ENCODE data around the gene APP. TPM values are rescaled to one million over a fixed set of nuclear protein-coding genes. Genes with fewer than 3 reads are reported as not detected.

APP gene
- total RNA-seq, 1 experiment from 2014 or later = 560 TPM

DNA sequence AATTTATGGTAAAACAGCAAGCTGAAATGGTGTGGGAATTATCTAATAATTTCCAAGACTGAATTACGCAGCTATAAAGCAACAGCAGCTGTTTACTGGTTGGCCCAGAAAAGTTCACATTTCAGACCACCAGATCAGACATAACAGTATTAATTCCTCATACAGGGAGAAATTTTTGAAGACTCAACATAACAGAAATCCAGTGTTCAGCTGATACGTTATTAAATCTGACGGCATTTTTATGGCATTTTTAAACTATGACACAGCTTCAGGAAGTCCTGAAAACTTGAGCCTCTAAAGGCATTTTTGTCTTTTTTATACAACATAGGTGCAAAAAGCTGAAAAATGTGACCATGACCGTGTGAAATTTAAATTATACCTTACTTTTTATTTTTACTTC lies 91.2 kb downstream of the APP start (continued):
- TF ChIP-seq, protein P1, sequence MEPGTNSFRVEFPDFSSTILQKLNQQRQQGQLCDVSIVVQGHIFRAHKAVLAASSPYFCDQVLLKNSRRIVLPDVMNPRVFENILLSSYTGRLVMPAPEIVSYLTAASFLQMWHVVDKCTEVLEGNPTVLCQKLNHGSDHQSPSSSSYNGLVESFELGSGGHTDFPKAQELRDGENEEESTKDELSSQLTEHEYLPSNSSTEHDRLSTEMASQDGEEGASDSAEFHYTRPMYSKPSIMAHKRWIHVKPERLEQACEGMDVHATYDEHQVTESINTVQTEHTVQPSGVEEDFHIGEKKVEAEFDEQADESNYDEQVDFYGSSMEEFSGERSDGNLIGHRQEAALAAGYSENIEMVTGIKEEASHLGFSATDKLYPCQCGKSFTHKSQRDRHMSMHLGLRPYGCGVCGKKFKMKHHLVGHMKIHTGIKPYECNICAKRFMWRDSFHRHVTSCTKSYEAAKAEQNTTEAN (CRISPR knock-in tag; IDR thresholded peaks at IDR 0.05) = no peak
- TF ChIP-seq, protein P2, sequence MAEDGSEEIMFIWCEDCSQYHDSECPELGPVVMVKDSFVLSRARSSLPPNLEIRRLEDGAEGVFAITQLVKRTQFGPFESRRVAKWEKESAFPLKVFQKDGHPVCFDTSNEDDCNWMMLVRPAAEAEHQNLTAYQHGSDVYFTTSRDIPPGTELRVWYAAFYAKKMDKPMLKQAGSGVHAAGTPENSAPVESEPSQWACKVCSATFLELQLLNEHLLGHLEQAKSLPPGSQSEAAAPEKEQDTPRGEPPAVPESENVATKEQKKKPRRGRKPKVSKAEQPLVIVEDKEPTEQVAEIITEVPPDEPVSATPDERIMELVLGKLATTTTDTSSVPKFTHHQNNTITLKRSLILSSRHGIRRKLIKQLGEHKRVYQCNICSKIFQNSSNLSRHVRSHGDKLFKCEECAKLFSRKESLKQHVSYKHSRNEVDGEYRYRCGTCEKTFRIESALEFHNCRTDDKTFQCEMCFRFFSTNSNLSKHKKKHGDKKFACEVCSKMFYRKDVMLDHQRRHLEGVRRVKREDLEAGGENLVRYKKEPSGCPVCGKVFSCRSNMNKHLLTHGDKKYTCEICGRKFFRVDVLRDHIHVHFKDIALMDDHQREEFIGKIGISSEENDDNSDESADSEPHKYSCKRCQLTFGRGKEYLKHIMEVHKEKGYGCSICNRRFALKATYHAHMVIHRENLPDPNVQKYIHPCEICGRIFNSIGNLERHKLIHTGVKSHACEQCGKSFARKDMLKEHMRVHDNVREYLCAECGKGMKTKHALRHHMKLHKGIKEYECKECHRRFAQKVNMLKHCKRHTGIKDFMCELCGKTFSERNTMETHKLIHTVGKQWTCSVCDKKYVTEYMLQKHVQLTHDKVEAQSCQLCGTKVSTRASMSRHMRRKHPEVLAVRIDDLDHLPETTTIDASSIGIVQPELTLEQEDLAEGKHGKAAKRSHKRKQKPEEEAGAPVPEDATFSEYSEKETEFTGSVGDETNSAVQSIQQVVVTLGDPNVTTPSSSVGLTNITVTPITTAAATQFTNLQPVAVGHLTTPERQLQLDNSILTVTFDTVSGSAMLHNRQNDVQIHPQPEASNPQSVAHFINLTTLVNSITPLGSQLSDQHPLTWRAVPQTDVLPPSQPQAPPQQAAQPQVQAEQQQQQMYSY (CRISPR knock-in tag; IDR thresholded peaks at IDR 0.05) = no peak
- TF ChIP-seq, protein P3, sequence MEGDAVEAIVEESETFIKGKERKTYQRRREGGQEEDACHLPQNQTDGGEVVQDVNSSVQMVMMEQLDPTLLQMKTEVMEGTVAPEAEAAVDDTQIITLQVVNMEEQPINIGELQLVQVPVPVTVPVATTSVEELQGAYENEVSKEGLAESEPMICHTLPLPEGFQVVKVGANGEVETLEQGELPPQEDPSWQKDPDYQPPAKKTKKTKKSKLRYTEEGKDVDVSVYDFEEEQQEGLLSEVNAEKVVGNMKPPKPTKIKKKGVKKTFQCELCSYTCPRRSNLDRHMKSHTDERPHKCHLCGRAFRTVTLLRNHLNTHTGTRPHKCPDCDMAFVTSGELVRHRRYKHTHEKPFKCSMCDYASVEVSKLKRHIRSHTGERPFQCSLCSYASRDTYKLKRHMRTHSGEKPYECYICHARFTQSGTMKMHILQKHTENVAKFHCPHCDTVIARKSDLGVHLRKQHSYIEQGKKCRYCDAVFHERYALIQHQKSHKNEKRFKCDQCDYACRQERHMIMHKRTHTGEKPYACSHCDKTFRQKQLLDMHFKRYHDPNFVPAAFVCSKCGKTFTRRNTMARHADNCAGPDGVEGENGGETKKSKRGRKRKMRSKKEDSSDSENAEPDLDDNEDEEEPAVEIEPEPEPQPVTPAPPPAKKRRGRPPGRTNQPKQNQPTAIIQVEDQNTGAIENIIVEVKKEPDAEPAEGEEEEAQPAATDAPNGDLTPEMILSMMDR (IDR thresholded peaks at IDR 0.05) = no peak

DNA sequence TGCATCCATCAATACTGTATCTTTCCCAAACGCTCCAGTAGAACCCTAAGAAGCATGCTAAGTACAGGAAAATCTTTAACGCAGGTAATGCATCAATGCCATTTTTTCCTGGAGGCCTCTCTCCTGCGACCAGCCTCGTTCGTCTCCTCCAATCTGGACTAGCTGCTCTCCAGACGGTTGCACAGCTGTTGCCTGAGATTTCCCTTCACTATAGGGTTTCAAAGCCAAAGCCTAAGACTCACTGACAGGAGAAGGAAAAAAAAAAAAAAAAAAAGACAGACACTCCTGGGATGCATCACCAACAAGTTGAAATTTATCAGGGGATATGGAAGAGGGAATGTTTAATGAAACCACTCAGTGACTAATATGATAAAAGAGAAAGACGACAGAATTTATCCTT lies 93.0 kb downstream of the APP start:
- Mint-ChIP-seq H3K4me1 (peaks cover 87% of the 10 kb centered on the region), H3K27me3 (ENCODE audit: low read depth) (no peaks in the 10 kb centered on the region), H3K27ac (peak overlapping the region; percentile 68)

More for the DNA sequence above, 93.0 kb downstream of the APP start:
- Mint-ChIP-seq H3K9me3 (no peaks in the 10 kb centered on the region), H3K36me3 (no peaks in the 10 kb centered on the region), H3K4me3 (no peak overlapping the region)
- TF ChIP-seq GTF2I (CRISPR knock-in tag; conservative IDR thresholded peaks at IDR 0.05) (no peak), CBFB (CRISPR knock-in tag; IDR thresholded peaks at IDR 0.05; ENCODE audit: low read depth) (no peak), TEAD4 (CRISPR knock-in tag; IDR thresholded peaks at IDR 0.05) (no peak), NFE2L1 (CRISPR knock-in tag; IDR thresholded peaks at IDR 0.05) (no peak), OVOL2 (CRISPR knock-in tag; IDR thresholded peaks at IDR 0.05; ENCODE audit: borderline replicate concordance) (no peak), TCF7 (CRISPR knock-in tag; IDR thresholded peaks at IDR 0.05; ENCODE audit: low read depth) (no peak), ETV6 (CRISPR knock-in tag; IDR thresholded peaks at IDR 0.05) (no peak)
- TF ChIP-seq, protein P4, sequence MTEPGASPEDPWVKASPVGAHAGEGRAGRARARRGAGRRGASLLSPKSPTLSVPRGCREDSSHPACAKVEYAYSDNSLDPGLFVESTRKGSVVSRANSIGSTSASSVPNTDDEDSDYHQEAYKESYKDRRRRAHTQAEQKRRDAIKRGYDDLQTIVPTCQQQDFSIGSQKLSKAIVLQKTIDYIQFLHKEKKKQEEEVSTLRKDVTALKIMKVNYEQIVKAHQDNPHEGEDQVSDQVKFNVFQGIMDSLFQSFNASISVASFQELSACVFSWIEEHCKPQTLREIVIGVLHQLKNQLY (CRISPR knock-in tag; IDR thresholded peaks at IDR 0.05) = no peak
- TF ChIP-seq, protein P5, sequence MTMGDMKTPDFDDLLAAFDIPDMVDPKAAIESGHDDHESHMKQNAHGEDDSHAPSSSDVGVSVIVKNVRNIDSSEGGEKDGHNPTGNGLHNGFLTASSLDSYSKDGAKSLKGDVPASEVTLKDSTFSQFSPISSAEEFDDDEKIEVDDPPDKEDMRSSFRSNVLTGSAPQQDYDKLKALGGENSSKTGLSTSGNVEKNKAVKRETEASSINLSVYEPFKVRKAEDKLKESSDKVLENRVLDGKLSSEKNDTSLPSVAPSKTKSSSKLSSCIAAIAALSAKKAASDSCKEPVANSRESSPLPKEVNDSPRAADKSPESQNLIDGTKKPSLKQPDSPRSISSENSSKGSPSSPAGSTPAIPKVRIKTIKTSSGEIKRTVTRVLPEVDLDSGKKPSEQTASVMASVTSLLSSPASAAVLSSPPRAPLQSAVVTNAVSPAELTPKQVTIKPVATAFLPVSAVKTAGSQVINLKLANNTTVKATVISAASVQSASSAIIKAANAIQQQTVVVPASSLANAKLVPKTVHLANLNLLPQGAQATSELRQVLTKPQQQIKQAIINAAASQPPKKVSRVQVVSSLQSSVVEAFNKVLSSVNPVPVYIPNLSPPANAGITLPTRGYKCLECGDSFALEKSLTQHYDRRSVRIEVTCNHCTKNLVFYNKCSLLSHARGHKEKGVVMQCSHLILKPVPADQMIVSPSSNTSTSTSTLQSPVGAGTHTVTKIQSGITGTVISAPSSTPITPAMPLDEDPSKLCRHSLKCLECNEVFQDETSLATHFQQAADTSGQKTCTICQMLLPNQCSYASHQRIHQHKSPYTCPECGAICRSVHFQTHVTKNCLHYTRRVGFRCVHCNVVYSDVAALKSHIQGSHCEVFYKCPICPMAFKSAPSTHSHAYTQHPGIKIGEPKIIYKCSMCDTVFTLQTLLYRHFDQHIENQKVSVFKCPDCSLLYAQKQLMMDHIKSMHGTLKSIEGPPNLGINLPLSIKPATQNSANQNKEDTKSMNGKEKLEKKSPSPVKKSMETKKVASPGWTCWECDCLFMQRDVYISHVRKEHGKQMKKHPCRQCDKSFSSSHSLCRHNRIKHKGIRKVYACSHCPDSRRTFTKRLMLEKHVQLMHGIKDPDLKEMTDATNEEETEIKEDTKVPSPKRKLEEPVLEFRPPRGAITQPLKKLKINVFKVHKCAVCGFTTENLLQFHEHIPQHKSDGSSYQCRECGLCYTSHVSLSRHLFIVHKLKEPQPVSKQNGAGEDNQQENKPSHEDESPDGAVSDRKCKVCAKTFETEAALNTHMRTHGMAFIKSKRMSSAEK (CRISPR knock-in tag; IDR thresholded peaks at IDR 0.05; ENCODE audit: borderline replicate concordance) = no peak
- TF ChIP-seq, protein P6, sequence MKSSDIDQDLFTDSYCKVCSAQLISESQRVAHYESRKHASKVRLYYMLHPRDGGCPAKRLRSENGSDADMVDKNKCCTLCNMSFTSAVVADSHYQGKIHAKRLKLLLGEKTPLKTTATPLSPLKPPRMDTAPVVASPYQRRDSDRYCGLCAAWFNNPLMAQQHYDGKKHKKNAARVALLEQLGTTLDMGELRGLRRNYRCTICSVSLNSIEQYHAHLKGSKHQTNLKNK (CRISPR knock-in tag; IDR thresholded peaks at IDR 0.05) = no peak
- TF ChIP-seq, protein P7, sequence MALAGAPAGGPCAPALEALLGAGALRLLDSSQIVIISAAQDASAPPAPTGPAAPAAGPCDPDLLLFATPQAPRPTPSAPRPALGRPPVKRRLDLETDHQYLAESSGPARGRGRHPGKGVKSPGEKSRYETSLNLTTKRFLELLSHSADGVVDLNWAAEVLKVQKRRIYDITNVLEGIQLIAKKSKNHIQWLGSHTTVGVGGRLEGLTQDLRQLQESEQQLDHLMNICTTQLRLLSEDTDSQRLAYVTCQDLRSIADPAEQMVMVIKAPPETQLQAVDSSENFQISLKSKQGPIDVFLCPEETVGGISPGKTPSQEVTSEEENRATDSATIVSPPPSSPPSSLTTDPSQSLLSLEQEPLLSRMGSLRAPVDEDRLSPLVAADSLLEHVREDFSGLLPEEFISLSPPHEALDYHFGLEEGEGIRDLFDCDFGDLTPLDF (CRISPR knock-in tag; IDR thresholded peaks at IDR 0.05) = no peak
- POLR2A ChIA-PET = no interaction called here
- DNase-seq (ENCODE audit: low spot score) (no peak), ATAC-seq (no peak)
- CTCF ChIA-PET = no interaction called here
